ENCODE data around the gene DNAAF1.

DNA sequence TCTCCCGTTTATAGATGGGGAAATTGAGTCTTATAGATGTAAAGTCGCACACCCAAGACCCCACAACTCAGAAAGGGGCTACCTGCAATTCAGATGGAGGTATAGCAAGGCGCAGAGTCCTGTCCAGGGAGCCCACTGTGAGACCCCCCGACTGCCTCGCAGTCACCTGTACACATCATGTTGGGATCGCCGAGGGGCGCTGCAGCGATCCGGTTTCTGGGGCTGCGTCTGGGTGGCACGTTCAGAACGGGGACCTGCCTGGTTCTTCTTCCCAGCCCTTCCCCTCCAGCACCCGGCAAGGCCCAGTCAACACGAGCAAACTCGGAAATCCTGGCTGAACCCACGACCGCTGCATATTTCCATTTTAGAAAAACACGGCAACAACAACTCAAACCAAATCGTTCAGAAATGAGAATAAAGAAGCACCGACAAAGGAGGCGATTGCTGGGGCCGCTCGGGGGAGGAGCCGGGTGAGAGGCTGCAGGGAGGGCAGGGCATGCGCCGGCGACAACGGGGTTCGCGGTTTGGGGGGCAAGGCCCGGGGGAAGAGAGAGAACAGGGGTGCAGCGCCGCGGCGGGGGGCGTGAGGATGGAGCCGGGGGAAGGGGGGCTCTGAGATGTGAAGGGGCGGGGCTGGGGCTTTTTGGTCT lies 774 bp upstream of the DNAAF1 start:
- TF ChIP-seq, protein P1, sequence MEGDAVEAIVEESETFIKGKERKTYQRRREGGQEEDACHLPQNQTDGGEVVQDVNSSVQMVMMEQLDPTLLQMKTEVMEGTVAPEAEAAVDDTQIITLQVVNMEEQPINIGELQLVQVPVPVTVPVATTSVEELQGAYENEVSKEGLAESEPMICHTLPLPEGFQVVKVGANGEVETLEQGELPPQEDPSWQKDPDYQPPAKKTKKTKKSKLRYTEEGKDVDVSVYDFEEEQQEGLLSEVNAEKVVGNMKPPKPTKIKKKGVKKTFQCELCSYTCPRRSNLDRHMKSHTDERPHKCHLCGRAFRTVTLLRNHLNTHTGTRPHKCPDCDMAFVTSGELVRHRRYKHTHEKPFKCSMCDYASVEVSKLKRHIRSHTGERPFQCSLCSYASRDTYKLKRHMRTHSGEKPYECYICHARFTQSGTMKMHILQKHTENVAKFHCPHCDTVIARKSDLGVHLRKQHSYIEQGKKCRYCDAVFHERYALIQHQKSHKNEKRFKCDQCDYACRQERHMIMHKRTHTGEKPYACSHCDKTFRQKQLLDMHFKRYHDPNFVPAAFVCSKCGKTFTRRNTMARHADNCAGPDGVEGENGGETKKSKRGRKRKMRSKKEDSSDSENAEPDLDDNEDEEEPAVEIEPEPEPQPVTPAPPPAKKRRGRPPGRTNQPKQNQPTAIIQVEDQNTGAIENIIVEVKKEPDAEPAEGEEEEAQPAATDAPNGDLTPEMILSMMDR (conservative IDR thresholded peaks at IDR 0.05; ENCODE audit: low read depth, low read length) = no peak
- TF ChIP-seq FOS (IDR thresholded peaks at IDR 0.05; ENCODE audit: low read depth, low read length) (no peak), POLR2A (IDR thresholded peaks at IDR 0.05; ENCODE audit: low read depth, low read length) (no peak), SMC3 (IDR thresholded peaks at IDR 0.05; ENCODE audit: low read depth, low read length) (no peak), MXI1 (IDR thresholded peaks at IDR 0.05; ENCODE audit: borderline replicate concordance, low read depth, low read length) (no peak), RFX5 (IDR thresholded peaks at IDR 0.05; ENCODE audit: low read depth, low read length) (no peak), CEBPB (IDR thresholded peaks at IDR 0.05; ENCODE audit: low read depth, low read length) (no peak), RAD21 (IDR thresholded peaks at IDR 0.05; ENCODE audit: low read length) (no peak), MAZ (IDR thresholded peaks at IDR 0.05; ENCODE audit: borderline replicate concordance, low read depth, low read length) (no peak), BHLHE40 (IDR thresholded peaks at IDR 0.05; ENCODE audit: low read depth, low read length) (no peak), RCOR1 (IDR thresholded peaks at IDR 0.05; ENCODE audit: insufficient replicate concordance, low read length) (no peak), MAFK (IDR thresholded peaks at IDR 0.05; ENCODE audit: low read depth, low read length) (no peak)
- TF ChIP-seq, protein P2, sequence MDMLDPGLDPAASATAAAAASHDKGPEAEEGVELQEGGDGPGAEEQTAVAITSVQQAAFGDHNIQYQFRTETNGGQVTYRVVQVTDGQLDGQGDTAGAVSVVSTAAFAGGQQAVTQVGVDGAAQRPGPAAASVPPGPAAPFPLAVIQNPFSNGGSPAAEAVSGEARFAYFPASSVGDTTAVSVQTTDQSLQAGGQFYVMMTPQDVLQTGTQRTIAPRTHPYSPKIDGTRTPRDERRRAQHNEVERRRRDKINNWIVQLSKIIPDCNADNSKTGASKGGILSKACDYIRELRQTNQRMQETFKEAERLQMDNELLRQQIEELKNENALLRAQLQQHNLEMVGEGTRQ (IDR thresholded peaks at IDR 0.05; ENCODE audit: low read depth, low read length) = no peak
- TF ChIP-seq, protein P3, sequence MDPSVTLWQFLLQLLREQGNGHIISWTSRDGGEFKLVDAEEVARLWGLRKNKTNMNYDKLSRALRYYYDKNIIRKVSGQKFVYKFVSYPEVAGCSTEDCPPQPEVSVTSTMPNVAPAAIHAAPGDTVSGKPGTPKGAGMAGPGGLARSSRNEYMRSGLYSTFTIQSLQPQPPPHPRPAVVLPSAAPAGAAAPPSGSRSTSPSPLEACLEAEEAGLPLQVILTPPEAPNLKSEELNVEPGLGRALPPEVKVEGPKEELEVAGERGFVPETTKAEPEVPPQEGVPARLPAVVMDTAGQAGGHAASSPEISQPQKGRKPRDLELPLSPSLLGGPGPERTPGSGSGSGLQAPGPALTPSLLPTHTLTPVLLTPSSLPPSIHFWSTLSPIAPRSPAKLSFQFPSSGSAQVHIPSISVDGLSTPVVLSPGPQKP (IDR thresholded peaks at IDR 0.05; ENCODE audit: borderline replicate concordance, low read depth, low read length) = no peak
